ENCODE measurements around the gene XK.
"Not testable (repeated sequence)": the region's sequence is repeated elsewhere in the genome, so short reads cannot be mapped to it uniquely, and the experiment has no call there.

XK gene

GRCh38 chrX:37685381-37686359, at the start of gene XK:
Gene XK (plus strand): TSS chrX:37685791. CDS start chrX:37685962, 171 bp downstream.
- peak; percentile 24 for DNase-seq

DNA sequence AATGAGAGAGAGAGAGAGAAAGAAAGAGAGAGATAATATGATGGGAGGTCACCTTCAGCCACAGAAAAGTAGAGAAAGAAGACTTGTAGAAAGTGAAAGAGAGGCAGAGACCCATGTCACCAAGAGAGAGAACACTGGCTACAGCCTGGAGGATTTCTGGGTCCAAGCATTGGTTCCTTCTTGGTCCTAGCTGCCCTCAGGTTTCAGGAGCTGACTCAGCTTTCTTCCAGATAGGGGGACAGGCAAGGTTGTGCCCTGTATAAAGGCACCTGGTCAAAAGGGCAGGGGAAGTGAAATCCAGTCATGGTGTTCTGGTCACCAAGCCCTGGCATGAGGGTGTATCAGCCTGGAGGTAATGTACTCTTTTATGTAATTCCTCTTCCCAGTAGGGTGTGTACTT, 47.5 kb upstream of the XK start:
- DNase-seq = no peak

- DNase-seq = no peak
Observed at GRCh38 chrX:37640142-37640541, 45.4 kb upstream of the XK start.

DNA sequence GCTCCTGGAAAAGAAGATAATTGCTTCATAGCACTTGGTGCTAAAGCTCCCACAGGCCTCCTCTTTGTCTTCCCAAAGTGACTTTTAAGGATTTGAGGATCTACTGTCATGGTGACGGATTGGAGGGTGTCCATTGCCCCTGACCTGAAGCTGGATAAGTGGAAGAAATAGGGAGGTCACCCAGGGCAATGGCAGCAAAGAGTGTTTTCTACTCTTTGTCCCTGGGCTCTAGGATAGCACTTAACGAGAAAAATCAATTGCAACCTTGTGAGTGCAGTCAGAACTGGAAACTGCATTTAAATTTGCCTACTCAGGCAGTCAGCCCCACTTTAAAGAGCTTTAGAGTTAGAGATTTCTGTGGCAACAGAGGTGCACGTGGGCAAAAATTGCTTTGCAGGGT, 43.7 kb upstream of the XK start:
- DNase-seq = no peak

DNA sequence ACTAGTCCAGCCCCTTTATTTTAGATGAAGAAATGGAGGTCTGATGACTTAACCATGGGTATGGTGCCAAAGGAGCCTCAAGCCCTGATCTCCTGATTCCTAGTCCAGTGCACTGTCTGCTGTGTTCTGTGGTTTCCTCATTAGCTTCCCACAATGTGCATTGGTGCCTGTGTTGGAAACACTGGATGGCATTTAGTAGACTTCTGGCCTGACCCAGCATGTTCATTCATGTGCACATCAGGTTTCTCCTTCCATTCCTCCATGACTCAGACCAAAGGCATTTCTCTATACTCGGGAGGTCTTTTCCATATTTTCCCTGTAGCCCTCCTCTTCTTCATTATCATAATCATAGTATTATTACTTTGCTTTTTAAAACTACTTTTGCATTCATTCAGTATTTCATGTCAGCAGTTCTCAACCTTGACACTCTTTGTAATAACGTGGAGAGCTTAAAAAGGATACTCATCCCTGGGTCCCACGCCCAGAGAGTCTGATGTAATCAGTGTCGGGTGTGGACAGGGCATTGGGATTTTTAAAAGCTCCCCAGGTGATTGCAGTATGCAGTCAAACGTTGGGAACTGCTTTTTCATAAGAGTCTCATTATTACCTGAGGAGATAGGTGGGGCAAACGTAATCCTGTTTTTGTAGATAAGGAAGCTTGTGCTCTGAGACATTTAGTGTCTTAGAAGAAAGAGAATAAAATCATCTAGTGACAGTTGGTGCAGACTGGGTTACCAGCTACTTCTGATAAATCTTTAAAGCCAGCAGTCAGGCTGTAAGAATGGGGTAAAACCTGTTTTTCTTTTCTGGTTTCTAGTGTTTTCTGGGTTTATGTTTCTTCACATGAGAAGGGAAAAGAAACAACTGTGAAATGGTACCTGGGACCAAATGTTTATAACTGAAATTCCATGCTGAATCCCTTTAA, 40.9 kb upstream of the XK start:
- DNase-seq = no peak

DNA sequence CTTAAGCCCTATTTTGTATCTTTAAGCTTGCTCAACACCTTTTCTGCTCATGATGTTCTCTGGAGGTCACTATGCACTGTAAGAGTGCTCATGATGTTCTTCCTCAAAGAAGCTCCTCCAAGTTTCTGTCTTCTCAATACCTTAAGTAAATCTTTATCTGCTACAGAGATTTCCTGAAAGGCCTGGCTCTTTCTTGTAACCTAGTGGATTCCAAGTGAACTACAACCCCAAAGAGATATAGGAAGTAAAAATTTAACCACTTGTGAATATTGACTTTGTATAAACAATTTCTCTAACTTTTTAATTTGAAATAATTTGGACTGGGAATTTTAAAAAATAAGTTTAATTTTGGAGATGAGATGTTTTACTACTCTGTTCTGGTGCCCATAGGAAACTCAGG, 39.3 kb upstream of the XK start:
- DNase-seq = no peak

DNA sequence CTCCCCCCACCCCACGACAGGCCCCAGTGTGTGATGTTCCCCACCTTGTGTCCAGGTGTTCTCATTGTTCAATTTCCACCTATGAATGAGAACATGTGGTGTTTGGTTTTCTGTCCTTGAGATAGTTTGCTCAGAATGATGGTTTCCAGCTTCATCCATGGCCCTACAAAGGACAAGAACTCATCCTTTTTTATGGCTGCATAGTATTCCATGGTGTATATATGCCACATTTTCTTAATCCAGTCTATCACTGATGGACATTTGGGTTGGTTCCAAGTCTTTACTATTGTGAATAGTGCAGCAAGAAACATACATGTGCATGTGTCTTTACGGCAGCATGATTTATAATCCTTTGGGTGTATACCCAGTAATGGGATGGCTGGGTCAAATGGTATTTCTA, 34.7 kb upstream of the XK start:
- not testable (repeated sequence) for DNase-seq

GRCh38 chrX:37651921-37652452, 33.6 kb upstream of the XK start:
- DNase-seq = no peak

GRCh38 chrX:37652589-37653231, 32.9 kb upstream of the XK start:
- no peak for DNase-seq

DNA sequence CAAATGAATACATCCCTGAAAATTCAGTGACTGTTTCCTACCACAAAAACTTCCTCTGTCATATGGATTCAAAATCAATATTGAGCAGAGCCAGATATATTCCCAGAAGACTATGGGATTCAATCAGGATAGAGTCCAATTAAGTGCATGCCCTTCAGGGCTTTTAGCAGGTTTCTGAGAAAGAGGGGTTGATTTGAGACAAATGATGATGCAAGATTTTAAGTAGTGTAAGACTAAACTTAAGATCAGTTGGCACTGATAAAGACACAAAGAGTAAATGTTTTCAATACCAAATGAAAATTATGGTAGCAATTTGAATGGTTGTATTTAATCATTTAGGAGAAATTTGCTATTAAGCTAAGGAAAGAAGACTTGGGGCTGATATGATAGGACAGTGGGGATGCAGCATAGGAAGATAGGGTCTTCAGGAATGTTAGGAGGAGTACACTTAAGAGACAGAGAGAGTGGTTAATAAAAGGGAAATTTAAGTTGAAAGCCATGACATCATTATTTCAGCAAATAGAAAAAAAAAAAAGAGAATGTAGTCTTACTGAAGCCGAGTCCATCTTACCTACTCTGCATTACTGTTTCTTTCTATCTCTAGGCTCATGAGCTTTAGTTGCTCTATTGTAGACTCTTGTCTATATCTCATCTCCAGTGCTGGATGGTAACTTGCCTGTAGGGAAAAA, 32.0 kb upstream of the XK start:
- DNase-seq = no peak

DNA sequence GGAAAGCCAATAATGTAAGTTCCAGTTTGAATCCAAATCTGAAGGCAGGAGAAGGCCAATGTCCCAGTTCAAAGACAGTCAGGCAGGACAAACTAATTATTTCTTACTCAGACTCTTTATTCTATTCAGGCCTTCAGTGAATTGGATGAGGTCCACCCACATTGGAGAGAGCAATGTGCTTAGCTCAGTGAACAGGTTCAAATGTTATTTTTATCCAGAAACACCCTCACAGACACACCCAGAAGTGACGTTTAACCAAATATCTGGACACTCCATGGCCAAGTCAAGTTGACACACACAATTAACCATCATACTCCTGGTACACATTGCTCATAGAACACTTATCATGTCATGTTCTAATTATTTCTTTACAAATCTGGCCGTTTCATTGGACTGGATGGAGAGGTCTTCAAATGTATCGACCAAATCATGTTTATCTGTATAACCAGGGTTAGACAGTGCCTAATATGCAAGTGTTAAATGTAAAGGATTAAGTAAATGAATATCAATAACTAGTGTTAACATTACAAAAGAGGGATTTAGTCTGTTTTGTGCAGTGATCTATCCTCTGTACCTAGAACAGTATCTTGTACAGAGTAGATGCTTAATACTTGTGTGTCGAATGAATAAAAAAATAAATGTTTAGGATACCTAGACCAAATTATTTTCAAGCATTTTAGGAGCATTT, 27.1 kb upstream of the XK start:
- no peak for DNase-seq

- no peak for DNase-seq
Observed at GRCh38 chrX:37659047-37659446, 26.5 kb upstream of the XK start.

DNA sequence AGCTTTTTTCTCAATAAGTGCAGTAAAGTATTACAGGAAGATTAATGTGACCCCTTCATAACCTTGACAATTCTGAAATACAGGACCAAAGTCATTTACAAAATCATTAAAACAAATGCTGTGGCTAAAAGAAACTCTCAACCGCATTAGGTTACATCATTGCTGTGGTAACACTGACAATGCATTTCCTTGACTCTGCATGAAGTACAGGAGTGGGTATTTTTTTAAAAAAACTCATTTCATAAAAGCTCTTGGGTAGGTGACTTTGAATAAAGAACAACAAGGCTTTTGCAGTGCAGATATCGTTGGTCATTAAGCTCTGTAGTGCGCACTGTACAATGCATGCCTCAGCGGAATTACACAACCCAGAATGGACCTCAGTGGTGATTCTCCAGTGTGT, 23.4 kb upstream of the XK start:
- no peak for DNase-seq

- no peak for DNase-seq
Observed at GRCh38 chrX:37666516-37666915, 19.1 kb upstream of the XK start.

GRCh38 chrX:37667141-37667540, 18.4 kb upstream of the XK start:
- no peak for DNase-seq

- no peak for DNase-seq
Observed at GRCh38 chrX:37672563-37672962, 13.0 kb upstream of the XK start.

DNA sequence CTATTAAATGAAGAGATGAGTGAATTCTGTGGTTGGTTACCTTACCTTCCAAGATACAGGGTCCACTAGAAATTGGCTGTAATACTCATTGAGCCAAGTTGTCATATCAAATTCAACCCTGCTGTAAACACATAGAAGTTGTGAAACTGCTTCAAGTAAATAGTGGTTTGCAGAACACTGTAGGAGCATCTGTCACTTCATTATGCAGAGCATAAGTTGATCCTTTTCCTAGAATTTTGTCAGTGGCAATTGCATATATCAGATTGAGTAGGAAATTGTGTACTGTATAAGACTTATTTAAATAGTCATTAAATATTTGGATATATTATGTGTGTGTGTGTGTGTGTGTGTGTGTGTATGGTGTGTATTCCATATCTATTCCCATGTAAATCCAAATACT, 8.8 kb upstream of the XK start:
- DNase-seq = no peak

GRCh38 chrX:37677243-37677642, 8.3 kb upstream of the XK start:
- no peak for DNase-seq

DNA sequence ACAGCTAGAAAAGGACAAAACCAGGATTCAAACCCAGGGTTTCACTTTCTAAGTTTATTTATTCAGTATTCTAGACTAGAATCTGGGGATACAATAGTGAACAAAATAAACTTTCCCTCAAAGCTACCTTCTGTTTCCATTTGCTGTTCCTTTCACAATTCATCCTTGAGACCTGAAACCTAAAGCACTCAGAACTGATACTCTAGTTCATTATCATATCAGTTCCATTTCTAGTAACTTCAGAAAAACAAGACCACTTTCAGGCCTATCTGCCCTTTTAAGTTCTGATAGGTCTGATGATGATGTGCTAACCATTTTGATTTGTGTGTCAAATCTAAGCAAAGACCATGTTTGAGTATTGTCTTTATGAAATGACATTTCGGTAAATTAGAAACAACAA, 7.8 kb upstream of the XK start:
- no peak for DNase-seq

DNA sequence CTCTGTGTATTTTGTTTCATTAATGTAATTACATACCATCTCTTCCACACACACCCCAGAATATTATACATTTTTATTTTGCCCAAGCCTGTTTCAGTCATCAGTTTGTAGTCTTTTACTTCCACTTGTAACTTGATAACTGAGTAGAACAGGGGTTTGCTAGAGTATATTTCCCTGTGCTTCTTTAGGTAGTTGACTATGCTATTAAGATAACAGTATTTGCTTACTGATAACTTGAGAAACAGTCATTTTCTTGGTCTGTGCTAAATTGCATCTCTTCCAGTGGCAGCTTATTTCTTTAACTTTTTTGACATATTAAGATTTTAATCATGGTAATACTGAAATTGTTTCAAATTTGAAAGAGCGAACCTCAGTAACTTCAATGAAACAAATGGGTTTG, 7.0 kb upstream of the XK start:
- DNase-seq = no peak

DNA sequence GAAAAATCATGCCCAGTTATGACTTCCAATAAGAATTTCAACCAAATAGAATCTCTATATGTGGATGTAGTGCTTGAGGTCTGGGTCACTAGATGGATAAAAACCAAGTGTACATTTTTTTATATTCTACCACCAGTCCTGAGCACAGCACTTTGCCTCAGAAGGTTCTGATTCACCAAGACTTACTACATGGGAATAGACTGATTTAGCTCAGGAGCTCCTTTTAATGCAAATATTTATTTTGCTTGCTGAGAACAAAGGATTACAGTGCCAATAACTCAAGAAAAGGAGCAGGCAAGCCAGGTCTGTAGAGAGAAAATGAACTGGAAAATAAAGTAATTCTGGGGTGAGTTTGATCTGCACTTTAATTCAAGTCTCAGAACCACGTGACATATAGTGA, 6.4 kb upstream of the XK start:
- no peak for DNase-seq

GRCh38 chrX:37679888-37680287, 5.7 kb upstream of the XK start:
- DNase-seq = no peak

Data from 8988T (cell line).